Naive B cell (primary cell): ENCODE data around the gene FGB. TPM values are rescaled to one million over a fixed set of nuclear protein-coding genes. Genes with fewer than 3 reads are reported as not detected.
"Not testable (repeated sequence)": the region's sequence is repeated elsewhere in the genome, so short reads cannot be mapped to it uniquely, and the experiment has no call there.

ENCODE experiments used
- ATAC-seq, 2 donors: fragments of 150-1000 bp; cut with Tn5 transposase; 2 replicates each; pipeline ENCODE4 v1.10.0; 2021; ENCODE audit warnings: low read depth in 2 of 2, mild to moderate bottlenecking in 2 of 2, moderate library complexity in 2 of 2
- DNase-seq: peaks from one replicate; pipeline ENCODE4 v3.0.0; 2022
- H3K27ac Mint-ChIP-seq, 6 donors: one replicate each; pipeline ENCODE4 v1.8.0; 2020 to 2022; ENCODE audit warnings: mild to moderate bottlenecking in 6 of 6, mixed read lengths in 6 of 6, moderate library complexity in 5 of 6, inconsistent platforms in 2 of 6
- H3K27me3 Mint-ChIP-seq, 3 donors: one replicate each; pipeline ENCODE4 v1.8.0; 2021 to 2022; ENCODE audit warnings: mixed read lengths in 3 of 3, mild to moderate bottlenecking in 1 of 3
- H3K36me3 Mint-ChIP-seq, 2 donors: one replicate each; pipeline ENCODE4 v1.8.0; 2020 to 2022; ENCODE audit warnings: mixed read lengths in 2 of 2, inconsistent platforms in 1 of 2, mild to moderate bottlenecking in 1 of 2
- H3K4me1 Mint-ChIP-seq, 3 donors: one replicate each; pipeline ENCODE4 v1.8.0; 2020 to 2022; ENCODE audit warnings: mixed read lengths in 3 of 3, inconsistent platforms in 1 of 3, mild to moderate bottlenecking in 1 of 3, moderate library complexity in 1 of 3
- H3K4me3 Mint-ChIP-seq, 8 donors: one replicate each; pipeline ENCODE4 v1.8.0; 2020 to 2022; ENCODE audit warnings: mild to moderate bottlenecking in 8 of 8, mixed read lengths in 8 of 8, moderate library complexity in 8 of 8, inconsistent platforms in 2 of 8
- H3K9me3 Mint-ChIP-seq, 7 donors: one replicate each; pipeline ENCODE4 v1.8.0; 2020 to 2022; ENCODE audit warnings: mixed read lengths in 7 of 7, mild to moderate bottlenecking in 5 of 7, inconsistent platforms in 2 of 7, moderate library complexity in 1 of 7
- polyA plus RNA-seq, 6 donors: library from polyadenylated mRNA; unstranded; fragments of 300-500 nt; fragmentation: Illumina TruSeq; gene quantifications; one replicate each; pipeline ENCODE4 v1.2.3, GENCODE V29; 2021; ENCODE audit warnings: low read depth in 6 of 6

The FGB gene
- polyA plus RNA-seq, 6 donors from 2014 or later, result not detected

GRCh38 chr4:154591890-154592289, 29.1 kb downstream of the FGB start:
- Mint-ChIP-seq H3K9me3 (no peaks in the 10 kb centered on the region), H3K27ac (no peak overlapping the region), H3K36me3 (no peaks in the 10 kb centered on the region), H3K27me3 (peaks cover 22 to 51% (median 32%) of the 10 kb centered on the region in 3 donors), H3K4me3 (no peak overlapping the region), H3K4me1 (no peaks in the 10 kb centered on the region)
- no peak for ATAC-seq
- DNase-seq, result no peak

- no peaks in the 10 kb centered on the region for H3K4me1 Mint-ChIP-seq
- ATAC-seq (no peak), DNase-seq (no peak)
- H3K27me3 Mint-ChIP-seq, result peaks cover 23 to 49% (median 26%) of the 10 kb centered on the region in 3 donors
- H3K27ac Mint-ChIP-seq, result no peak overlapping the region
- no peak overlapping the region for H3K4me3 Mint-ChIP-seq
- H3K36me3 Mint-ChIP-seq, result no peaks in the 10 kb centered on the region
- H3K9me3 Mint-ChIP-seq, result no peaks in the 10 kb centered on the region
Observed at GRCh38 chr4:154593868-154594267, 31.1 kb downstream of the FGB start.

DNA sequence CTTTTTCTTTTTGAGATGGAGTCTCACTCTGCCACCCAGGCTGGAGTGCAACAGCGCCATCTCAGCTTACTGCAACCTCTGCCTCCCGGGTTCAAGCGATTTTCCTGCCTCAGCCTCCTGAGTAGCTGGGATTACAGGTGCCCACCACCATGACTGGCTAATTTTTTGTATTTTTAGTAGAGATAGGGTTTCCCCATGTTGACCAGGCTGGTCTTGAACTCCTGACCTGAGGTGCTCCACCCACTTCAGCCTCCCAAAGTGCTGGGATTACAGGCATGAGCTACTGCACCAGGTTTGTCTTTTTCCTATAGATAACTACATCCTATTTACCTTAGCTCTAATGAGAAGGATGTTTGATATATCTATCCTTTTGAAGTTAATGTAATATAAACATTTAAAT, 31.5 kb downstream of the FGB start:
- ATAC-seq, result not testable (repeated sequence)
- peaks cover 21 to 46% (median 26%) of the 10 kb centered on the region in 3 donors for H3K27me3 Mint-ChIP-seq

DNA sequence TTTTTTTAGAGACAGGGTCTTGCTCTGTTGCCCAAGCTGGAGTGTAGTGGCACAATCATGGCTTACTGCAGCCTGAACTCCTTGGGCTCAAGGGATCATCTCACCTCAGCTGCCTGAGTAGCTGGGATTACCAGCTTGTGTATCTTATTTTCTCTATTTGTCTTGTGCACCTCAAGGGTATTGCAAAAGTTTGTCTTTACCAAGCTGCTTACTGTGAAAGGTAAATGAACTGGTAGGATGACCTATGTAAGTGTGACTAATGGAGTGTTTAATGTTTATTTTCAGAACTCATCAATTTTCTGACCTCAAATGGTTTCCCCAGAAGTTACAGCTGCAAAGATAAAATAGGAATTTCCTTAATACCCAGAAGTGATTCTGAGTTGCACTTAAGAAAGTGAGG, 33.0 kb downstream of the FGB start:
- no peak overlapping the region for H3K27ac Mint-ChIP-seq
- no peaks in the 10 kb centered on the region for H3K4me1 Mint-ChIP-seq
- no peak for ATAC-seq
- H3K36me3 Mint-ChIP-seq, result no peaks in the 10 kb centered on the region
- H3K27me3 Mint-ChIP-seq, result peaks cover 12 to 43% (median 19%) of the 10 kb centered on the region in 3 donors
- no peaks in the 10 kb centered on the region for H3K9me3 Mint-ChIP-seq
- DNase-seq, result no peak
- no peak overlapping the region for H3K4me3 Mint-ChIP-seq

More for the DNA sequence above, 31.5 kb downstream of the FGB start:
- H3K36me3 Mint-ChIP-seq, DNase-seq, H3K4me3 Mint-ChIP-seq, H3K27ac Mint-ChIP-seq, H3K9me3 Mint-ChIP-seq, H3K4me1 Mint-ChIP-seq: not testable (repeated sequence)

GRCh38 chr4:154597281-154597680, 34.5 kb downstream of the FGB start:
- H3K27me3 Mint-ChIP-seq, result peaks cover 9 to 36% (median 22%) of the 10 kb centered on the region in 3 donors

DNA sequence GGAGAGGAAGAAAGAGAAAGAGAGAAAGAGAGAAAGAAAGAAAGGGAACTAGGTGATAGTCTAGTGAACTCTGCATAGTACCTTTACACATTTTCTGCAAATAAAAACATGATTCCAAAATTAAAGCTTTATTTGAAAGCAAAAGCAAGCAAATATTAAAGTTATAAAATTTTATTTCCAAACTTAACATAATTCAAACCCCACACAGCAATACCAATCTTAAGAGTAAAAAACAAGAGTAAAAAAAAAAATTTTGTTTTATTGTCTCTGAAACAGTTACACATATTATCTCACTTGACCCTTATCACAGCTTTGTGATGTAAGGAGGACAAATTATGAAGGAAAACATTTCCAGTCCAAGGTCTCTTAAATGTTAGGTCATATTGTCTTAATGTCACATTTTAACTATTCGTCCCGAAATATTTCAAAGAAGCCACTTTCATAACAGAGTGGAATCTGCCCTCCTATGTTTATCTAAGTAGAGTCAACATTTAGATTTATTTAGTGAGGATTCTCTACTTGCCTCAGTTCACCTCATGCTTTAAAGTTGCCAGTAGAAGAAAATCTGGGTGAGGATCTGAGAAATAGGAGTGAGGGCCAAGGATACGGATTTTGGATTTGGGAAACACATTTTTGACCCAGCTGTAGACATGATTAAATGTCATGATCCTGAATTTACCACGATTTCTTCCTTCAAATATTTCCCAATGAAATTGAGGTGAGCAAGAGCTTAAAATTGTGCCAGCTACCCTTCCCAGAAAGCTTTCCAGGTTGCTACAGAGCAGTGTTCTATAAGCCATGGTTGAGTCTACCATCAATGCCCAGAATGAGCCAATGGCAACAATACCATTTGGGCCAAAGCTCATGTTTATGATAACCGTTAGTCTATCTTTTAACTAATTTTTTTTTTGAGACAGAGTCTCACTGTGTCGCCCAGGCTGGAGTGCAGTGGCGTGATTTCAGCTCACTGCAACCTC, 35.3 kb downstream of the FGB start:
- ATAC-seq, result no peak
- no peak for DNase-seq
- Mint-ChIP-seq H3K27me3 (peaks cover 15 to 39% (median 24%) of the 10 kb centered on the region in 3 donors), H3K4me1 (no peaks in the 10 kb centered on the region), H3K36me3 (no peaks in the 10 kb centered on the region), H3K27ac (no peak overlapping the region), H3K4me3 (no peak overlapping the region), H3K9me3 (no peaks in the 10 kb centered on the region)

More at GRCh38 chr4:154597281-154597680, 34.5 kb downstream of the FGB start:
- not testable (repeated sequence) for H3K4me3 Mint-ChIP-seq, H3K9me3 Mint-ChIP-seq, H3K4me1 Mint-ChIP-seq, DNase-seq, H3K36me3 Mint-ChIP-seq, ATAC-seq
- peak overlapping the region in 1 of 6 donors; percentile 90 for H3K27ac Mint-ChIP-seq

- Mint-ChIP-seq H3K4me3 (no peak overlapping the region), H3K27me3 (peaks cover 18 to 59% (median 32%) of the 10 kb centered on the region in 3 donors)
Observed at GRCh38 chr4:154602404-154603020, 39.7 kb downstream of the FGB start.

GRCh38 chr4:154603033-154603943, 40.5 kb downstream of the FGB start:
- no peak overlapping the region for H3K27ac Mint-ChIP-seq

More at GRCh38 chr4:154602404-154603020, 39.7 kb downstream of the FGB start:
- ATAC-seq (no peak), DNase-seq (no peak)
- Mint-ChIP-seq H3K4me1 (no peaks in the 10 kb centered on the region), H3K9me3 (no peaks in the 10 kb centered on the region), H3K27ac (peak overlapping the region in 1 of 6 donors; percentile 10), H3K36me3 (no peaks in the 10 kb centered on the region)

GRCh38 chr4:154604696-154605200, 41.9 kb downstream of the FGB start:
- Mint-ChIP-seq H3K36me3 (peaks cover 0 to 6% of the 10 kb centered on the region in 2 donors), H3K27ac (no peak overlapping the region), H3K9me3 (no peaks in the 10 kb centered on the region), H3K4me3 (no peak overlapping the region), H3K4me1 (no peaks in the 10 kb centered on the region), H3K27me3 (peaks cover 24 to 74% (median 31%) of the 10 kb centered on the region in 3 donors)
- DNase-seq, result no peak
- no peak for ATAC-seq

More at GRCh38 chr4:154603033-154603943, 40.5 kb downstream of the FGB start:
- ATAC-seq, result no peak
- no peak for DNase-seq
- Mint-ChIP-seq H3K9me3 (no peaks in the 10 kb centered on the region), H3K4me3 (no peak overlapping the region), H3K4me1 (no peaks in the 10 kb centered on the region), H3K27me3 (peaks cover 20 to 62% (median 30%) of the 10 kb centered on the region in 3 donors), H3K36me3 (peaks cover 0 to 1% of the 10 kb centered on the region in 2 donors)

DNA sequence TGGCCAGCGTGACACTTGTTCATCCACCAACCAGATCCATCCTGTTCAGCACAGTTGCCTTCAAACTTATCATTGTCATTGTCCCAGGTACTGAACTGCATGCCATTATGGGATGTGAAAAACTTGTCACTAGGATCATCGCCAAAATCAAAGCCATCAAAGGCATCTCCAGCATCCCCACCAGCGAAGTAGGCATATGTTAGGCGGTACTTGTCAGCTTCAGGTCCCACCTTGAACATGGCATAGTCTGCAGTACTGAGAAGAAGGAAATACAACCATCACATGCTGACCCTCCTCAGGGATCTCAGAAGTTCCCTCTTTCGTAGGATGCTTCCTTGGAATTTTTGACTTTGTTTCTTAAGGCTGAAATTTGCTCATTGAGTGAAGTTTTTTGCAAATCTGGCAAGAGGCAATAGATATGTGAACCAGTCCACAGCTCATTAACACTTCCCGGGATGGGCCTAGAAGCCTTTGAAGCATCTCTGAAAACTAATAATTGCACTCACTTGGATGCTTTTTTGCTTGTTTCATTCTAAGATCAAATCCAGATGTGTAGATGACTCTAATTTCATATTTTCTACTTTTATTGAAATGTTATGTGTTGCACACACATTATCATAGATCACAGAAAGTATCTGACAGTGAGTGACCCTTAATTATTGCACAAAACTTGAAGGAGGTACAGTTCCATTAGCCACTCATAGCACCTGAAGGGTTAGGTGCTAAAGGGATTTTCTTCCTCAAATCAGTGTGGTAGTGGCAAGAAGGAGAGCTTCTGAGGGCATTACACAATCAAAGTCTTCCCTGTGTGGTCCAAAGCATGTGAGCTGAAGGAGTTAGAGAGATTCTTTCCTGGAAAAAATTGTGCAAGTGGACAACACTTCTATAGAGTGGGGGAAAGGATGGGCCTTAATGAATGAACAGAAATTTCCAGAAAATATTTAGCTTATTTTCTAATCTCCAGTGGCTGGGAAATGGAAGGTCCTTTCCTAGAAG, 44.2 kb downstream of the FGB start:
- H3K27me3 Mint-ChIP-seq, result peaks cover 24 to 59% (median 25%) of the 10 kb centered on the region in 3 donors
- DNase-seq (no peak), ATAC-seq (no peak)
- H3K36me3 Mint-ChIP-seq, result peaks cover 0 to 6% of the 10 kb centered on the region in 2 donors
- no peak overlapping the region for H3K4me3 Mint-ChIP-seq
- no peaks in the 10 kb centered on the region for H3K9me3 Mint-ChIP-seq
- H3K4me1 Mint-ChIP-seq, result no peaks in the 10 kb centered on the region
- no peak overlapping the region for H3K27ac Mint-ChIP-seq

GRCh38 chr4:154608361-154609252, 45.8 kb downstream of the FGB start:
- no peak for DNase-seq
- H3K27me3 Mint-ChIP-seq, result peaks cover 17 to 43% (median 17%) of the 10 kb centered on the region in 3 donors
- no peaks in the 10 kb centered on the region for H3K9me3 Mint-ChIP-seq
- ATAC-seq, result no peak
- H3K4me1 Mint-ChIP-seq, result no peaks in the 10 kb centered on the region
- no peak overlapping the region for H3K27ac Mint-ChIP-seq
- no peak overlapping the region for H3K4me3 Mint-ChIP-seq
- peaks cover 0 to 6% of the 10 kb centered on the region in 2 donors for H3K36me3 Mint-ChIP-seq
